A172 (cell line): ENCODE results near the gene PLSCR5. TPM values are rescaled to one million over a fixed set of nuclear protein-coding genes. Genes with fewer than 3 reads are reported as not detected.
A peak's percentile ranks its signal among the peaks of the same experiment; 100 is the strongest.

Experiments used
- DNase-seq: peaks from one replicate; pipeline ENCODE4 v3.0.0-alpha.2; 2015; ENCODE audit warnings: low spot score
- total RNA-seq: library from RNA; depleted of rRNA; stranded (reverse); fragments of >200 nt; shearing (Covaris generic); gene quantifications from 2 replicates; pipeline ENCODE4 v1.2.3, GENCODE V29; 2014; rRNA removed

PLSCR5 gene
- not detected in 2 replicates for total RNA-seq

- no peak for DNase-seq
Observed at GRCh38 chr3:146605106-146605505, at the start of gene PLSCR5. Gene PLSCR5 (minus strand): TSS chr3:146605346. CDS start chr3:146605212, 134 bp downstream.

GRCh38 chr3:146653978-146654377 is 48.8 kb upstream of the PLSCR5 start:
- DNase-seq = no peak

GRCh38 chr3:146650691-146651442 is 45.7 kb upstream of the PLSCR5 start:
- DNase-seq = no peak

GRCh38 chr3:146646261-146646660 is 41.1 kb upstream of the PLSCR5 start:
- DNase-seq = no peak

GRCh38 chr3:146640955-146641867 is 36.1 kb upstream of the PLSCR5 start:
- DNase-seq = peak; percentile 45

GRCh38 chr3:146640361-146640760 is 35.2 kb upstream of the PLSCR5 start:
- DNase-seq = no peak

- DNase-seq = no peak
Observed at GRCh38 chr3:146638718-146639117, 33.6 kb upstream of the PLSCR5 start.

- no peak for DNase-seq
Observed at GRCh38 chr3:146637871-146638270, 32.7 kb upstream of the PLSCR5 start.

- no peak for DNase-seq
Observed at GRCh38 chr3:146636881-146637280, 31.7 kb upstream of the PLSCR5 start.

- no peak for DNase-seq
Observed at GRCh38 chr3:146634346-146634745, 29.2 kb upstream of the PLSCR5 start.

GRCh38 chr3:146628671-146629070 is 23.5 kb upstream of the PLSCR5 start:
- DNase-seq = no peak

GRCh38 chr3:146626403-146627122 is 21.4 kb upstream of the PLSCR5 start:
- no peak for DNase-seq

- DNase-seq = peak; percentile 45
Observed at GRCh38 chr3:146625186-146625775, 20.1 kb upstream of the PLSCR5 start.

- no peak for DNase-seq
Observed at GRCh38 chr3:146621723-146622122, 16.6 kb upstream of the PLSCR5 start.

- DNase-seq = no peak
Observed at GRCh38 chr3:146612015-146612414, 6.9 kb upstream of the PLSCR5 start.

GRCh38 chr3:146611096-146611495 is 6.0 kb upstream of the PLSCR5 start:
- no peak for DNase-seq

- no peak for DNase-seq
Observed at GRCh38 chr3:146598535-146598934, 6.6 kb downstream of the PLSCR5 start.

- DNase-seq = peak; percentile 7
Observed at GRCh38 chr3:146594843-146595482, 10.2 kb downstream of the PLSCR5 start.

GRCh38 chr3:146593776-146594175 is 11.4 kb downstream of the PLSCR5 start:
- DNase-seq = no peak

- peak; percentile 8 for DNase-seq
Observed at GRCh38 chr3:146590521-146590920, 14.6 kb downstream of the PLSCR5 start.

- peak; percentile 43 for DNase-seq
Observed at GRCh38 chr3:146589899-146590508, 15.1 kb downstream of the PLSCR5 start.
